RKO (cell line): ENCODE results near the gene GBA2.

ENCODE experiments used
- DNase-seq: peaks from one replicate; pipeline ENCODE4 v3.0.0-alpha.2; 2016; ENCODE audit warnings: low spot score

GBA2 gene

GRCh38 chr9:35737143-35737542 lies 11.9 kb downstream of the GBA2 start:
- no peak for DNase-seq

GRCh38 chr9:35736201-35736633 lies 12.8 kb downstream of the GBA2 start:
- peak; percentile 85 for DNase-seq

DNA sequence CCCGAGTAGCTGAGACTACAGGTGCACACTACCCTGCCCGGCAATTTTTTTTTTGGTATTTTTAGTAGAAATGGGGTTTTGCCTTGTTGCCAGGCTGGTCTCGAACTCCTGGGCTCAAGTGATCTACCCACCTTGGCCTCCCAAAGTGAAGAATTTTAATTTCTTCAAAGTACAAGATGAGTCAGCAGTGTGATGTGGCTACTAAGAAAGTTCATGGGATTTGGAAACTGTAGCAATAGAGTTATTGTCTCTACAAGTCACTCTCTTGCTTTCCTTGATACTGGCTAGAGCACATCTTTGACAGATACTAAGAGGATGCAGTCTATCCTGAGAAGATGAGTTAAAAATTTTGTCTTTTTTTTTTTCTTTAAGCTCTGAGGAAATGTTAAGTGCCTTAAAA lies 14.9 kb downstream of the GBA2 start:
- no peak for DNase-seq

DNA sequence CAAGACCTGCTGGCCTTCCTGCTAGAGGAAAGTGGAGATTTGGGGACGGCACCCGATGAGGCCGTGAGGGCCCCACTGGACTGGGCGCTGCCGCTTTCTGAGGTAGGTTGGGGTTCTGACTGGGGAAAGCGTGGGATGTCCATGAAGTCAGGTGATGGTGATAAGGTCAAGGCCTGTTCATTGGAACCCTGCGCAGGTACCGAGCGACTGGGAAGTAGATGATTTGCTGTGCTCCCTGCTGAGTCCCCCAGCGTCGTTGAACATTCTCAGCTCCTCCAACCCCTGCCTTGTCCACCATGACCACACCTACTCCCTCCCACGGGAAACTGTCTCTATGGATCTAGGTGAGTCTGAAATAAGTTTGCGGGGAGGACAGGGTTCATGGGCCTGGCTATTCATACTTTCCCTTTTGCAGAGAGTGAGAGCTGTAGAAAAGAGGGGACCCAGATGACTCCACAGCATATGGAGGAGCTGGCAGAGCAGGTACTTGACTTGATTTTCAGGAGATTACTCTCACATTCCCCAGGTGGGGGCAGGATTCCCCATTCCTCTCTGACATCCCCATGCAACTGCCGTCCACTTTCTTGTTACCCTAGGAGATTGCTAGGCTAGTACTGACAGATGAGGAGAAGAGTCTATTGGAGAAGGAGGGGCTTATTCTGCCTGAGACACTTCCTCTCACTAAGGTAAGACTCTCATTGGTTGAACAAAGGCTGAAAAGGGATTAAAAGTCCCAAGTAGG lies 16.1 kb downstream of the GBA2 start:
- DNase-seq: peak; percentile 80

- peak; percentile 98 for DNase-seq
Observed at GRCh38 chr9:35732185-35732799, 16.7 kb downstream of the GBA2 start, which contains the start of the genes CREB3 and TLN1. TSS of gene CREB3 (plus strand) at chr9:35732666. CDS start at chr9:35732773, 107 bp downstream. TSS of gene TLN1 (minus strand) at chr9:35732195. CDS start at chr9:35725694, 6,501 bp downstream.

- no peak for DNase-seq
Observed at GRCh38 chr9:35731415-35732184, 17.4 kb downstream of the GBA2 start.

DNA sequence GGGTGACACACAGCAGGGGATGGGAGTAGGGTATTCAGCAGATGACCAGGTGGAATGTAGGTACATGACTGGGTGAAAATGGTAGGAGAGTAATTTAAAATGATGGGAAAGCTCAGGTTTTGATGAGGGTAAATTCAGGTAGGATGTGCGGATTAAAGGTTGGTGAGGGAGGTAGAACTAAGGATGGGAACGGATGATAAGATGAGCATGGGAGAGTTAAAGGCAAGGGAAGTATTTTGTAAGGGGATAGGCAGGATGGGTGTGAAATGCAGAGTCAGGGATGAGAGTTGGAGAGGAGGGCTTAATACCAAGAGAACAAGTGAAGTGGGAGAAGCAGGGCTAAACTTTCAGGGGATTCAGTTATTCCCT lies 18.6 kb downstream of the GBA2 start:
- DNase-seq: no peak

- peak; percentile 87 for DNase-seq
Observed at GRCh38 chr9:35729700-35730485, 19.1 kb downstream of the GBA2 start.

GRCh38 chr9:35729101-35729500 lies 19.9 kb downstream of the GBA2 start:
- no peak for DNase-seq

DNA sequence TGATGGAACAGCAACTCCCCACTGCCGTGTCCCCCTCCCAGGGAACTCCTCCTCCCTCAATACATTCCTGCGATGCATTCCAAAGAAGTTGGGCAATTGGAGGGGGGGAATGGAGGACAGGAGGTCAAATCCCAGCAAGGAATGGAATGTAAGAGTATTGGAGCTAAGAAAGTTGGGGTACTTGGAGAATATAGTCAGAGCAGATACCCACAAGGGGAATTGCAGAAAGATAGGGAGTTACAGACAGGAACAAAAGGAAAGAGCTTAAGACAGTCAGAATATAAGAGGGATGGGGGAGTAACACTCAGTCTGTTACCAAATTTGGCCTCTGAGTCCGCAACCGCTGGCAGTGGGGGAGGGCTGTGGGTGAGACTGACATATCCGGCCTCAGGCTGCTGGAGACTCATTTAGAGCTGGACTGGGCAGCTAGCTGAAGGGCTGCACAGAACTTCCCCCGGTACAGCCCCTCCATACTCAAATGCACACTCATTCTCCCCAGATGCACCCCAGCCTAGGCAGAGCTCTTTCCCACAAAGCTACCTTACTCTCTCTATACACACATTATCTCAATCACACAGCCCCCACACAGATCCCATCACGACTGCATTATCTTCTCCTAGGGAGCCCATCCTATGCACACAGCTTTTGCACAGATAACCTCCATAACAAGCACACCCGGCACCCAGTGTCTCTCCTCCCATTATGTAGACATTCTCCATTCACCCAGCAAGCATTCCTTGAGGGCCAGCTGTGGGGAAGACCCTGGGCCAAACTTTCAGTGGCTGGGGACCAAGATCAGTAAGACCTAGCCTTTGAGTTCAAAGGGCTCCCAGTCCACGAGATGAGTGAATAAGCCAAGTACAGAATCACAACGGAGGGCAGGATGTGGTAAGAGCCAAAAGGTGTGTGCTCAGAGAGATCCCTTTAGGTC lies 20.7 kb downstream of the GBA2 start:
- peak; percentile 76 for DNase-seq

DNA sequence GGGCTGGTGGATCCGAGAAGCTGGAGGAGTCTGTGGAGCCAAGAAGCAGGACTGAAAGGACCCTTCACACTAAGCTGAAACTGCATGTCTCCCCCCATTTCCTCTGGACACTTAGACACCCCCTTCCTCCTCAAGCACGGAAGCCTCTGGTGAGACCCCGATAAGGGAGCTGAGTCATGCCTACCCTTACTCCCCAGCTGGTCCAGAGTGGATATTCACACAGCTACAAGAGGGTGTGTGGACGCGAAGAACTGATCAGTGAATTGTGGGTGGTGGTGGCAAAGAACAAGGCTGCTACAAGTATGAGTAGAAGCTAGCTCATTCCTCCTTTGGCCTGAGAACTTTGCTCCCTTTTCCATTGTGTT lies 21.4 kb downstream of the GBA2 start:
- no peak for DNase-seq

- DNase-seq: no peak
Observed at GRCh38 chr9:35726931-35727330, 22.1 kb downstream of the GBA2 start.

- no peak for DNase-seq
Observed at GRCh38 chr9:35725362-35725761, 23.7 kb downstream of the GBA2 start.

GRCh38 chr9:35723908-35724307 lies 25.1 kb downstream of the GBA2 start:
- DNase-seq: no peak

DNA sequence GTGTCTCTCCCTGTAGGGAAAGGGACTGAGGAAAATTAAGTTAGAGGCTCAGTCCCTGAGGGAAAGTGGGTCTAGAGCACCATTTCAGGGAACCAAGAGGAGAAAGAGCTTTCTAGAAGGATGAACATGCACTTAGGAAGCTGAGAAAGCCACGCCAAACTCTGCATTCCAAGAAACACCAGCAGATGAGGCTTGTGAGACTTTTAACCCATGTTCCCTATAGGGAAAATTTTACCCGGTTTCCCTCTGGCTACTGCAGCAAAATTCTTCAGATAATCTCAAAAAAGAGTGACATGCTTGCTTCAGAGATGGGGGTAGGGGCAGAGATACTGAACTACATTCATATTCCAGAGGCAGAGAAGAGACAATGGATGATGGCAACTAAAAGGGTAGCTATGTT lies 25.6 kb downstream of the GBA2 start:
- no peak for DNase-seq

DNA sequence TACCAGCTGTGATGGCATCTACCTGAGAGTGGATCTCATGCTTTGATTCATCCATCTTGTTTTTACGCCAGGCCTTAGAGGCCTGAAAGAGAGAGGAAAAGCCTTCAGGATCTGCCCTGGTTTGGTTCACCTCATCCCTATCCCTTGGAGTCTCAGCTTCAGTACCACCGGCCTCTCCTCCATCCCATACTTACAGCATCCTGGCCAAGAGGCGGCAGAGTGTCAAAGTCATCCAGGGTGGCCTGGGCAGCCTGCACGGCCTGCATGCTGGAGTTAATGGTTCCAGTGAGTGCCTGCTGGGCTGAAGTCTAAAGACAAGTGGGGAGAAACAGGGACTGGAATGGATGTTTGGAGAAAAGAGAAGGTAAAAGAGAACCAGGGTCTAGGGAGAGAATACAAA lies 29.5 kb downstream of the GBA2 start:
- DNase-seq: no peak

DNA sequence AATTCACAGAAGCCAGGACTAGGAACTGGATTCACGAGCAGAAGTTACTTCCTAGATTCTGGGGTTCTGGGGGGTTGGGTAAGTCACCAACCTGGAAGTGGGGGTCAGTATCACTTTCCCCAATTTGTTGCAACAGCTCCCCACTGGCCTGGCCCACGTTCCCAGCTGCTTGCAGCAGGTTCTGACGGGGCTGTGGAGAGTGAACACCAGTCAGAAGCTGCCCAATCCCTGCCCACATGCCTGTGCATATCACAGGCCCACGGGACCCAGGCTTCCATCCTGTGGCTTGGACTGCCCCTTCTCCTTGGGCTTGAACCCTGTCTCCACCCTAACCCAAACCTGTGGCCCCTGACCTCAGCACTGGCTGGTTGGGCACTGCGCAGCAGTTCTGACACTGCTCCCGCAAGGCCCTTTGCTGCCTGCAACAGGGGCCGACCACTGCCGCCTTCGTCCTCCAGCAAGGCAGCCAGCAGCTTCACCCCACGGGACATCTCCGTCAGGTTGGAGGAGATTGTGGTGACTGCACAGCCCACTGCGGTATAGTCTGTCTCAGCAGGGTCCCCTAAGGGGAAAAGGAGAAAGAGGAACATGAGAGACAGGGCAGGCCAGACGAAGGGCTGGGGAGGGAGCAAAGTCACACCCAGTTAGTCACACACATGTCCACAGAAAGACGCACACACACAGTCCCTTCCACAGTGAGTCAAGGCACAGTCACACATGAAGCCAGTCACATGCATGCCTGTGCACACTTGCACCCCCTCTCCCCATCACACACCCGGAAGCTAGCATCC lies 30.1 kb downstream of the GBA2 start:
- DNase-seq: no peak

GRCh38 chr9:35717132-35717870 lies 31.7 kb downstream of the GBA2 start:
- no peak for DNase-seq

DNA sequence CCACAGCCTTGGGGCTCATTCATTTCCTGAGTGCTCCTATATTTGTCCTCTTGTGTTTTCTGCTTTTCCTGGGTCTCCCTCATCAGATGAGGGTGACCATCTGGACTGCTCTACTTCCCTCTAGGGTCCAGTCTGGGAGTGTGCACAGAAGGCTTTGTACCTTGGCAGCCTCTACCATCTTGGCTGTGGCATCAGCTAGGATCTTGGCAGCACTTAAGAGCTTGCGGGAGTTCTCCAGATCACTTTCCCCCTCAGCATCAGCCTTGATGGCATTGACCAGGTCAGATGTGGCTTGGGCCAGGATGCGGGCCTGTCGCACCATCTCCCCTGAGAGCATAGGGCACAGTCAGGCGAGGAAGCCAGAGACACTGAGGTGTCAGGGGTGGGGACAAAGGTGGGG lies 32.8 kb downstream of the GBA2 start:
- peak; percentile 25 for DNase-seq
